K562 (cell line): Measurements from ENCODE around the gene RPS6KA2. TPM values are rescaled to one million over a fixed set of nuclear protein-coding genes. Genes with fewer than 3 reads are reported as not detected.
"Not testable (repeated sequence)": the region's sequence is repeated elsewhere in the genome, so short reads cannot be mapped to it uniquely, and the experiment has no call there.

Experiments used
- ATAC-seq: fragments of 200-7000 bp; cut with Tn5 transposase; 3 replicates; pipeline ENCODE4 v1.9.1; 2020; ENCODE audit warnings: moderate library complexity
- BruUV-seq: library from RNA; stranded (reverse); fragments of 400-500 nt; replicated peaks from 2 replicates; lab custom pipeline; 2021; lab: Mats Ljungman, UMichigan
- CTCF ChIA-PET: fragments of 300-600 bp; formaldehyde crosslinking; extraction: SDS; loops from one replicate; lab custom pipeline; 2021; ENCODE audit warnings: low intra/inter-chr PET ratio; lab: Yijun Ruan, JAX
- POLR2A ChIA-PET: fragments of 300-600, 350-650 bp; sonication (Branson Sonifier 250); formaldehyde crosslinking; extraction: SDS; loops from one replicate; lab custom pipeline; 2021; ENCODE audit warnings: antibody characterized with exemption, inconsistent platforms; lab: Yijun Ruan, JAX
- DNase-seq, 4 experiments: peaks; one replicate each; pipeline versions ENCODE4 v3.0.0 to v3.0.0-alpha.2; 2011 to 2018; ENCODE audit warnings: low spot score in 3 of 4, mixed read lengths in 3 of 4; ENCODE audit errors: extremely low read depth in 1 of 4
- FAIRE-seq: peaks from 2 replicates; lab custom pipeline; 2011; peaks lifted over from hg19 to GRCh38; lab: Jason Lieb, UNC
- H2AFZ ChIP-seq: 2 replicates; pipeline ENCODE4 v1.6.0; 2011; ENCODE audit warnings: low read depth, low read length, control low read depth, inconsistent platforms
- H3K27ac ChIP-seq: fragments of 200-600 bp; 3 replicates; pipeline ENCODE4 v1.8.0; 2011; ENCODE audit warnings: low read depth, mild to moderate bottlenecking, control low read depth, inconsistent platforms, low read length, moderate library complexity, mixed read lengths; ENCODE audit errors: extremely low read depth
- H3K27me3 ChIP-seq, 2 experiments: fragments of 300-600 bp in 1 of 2; 2 replicates in 1 of 2; 3 replicates in 1 of 2; pipeline versions ENCODE4 v1.6.0 to v1.8.0; 2011; ENCODE audit warnings: inconsistent platforms in 2 of 2, low read length in 2 of 2, mild to moderate bottlenecking in 1 of 2, mixed read lengths in 1 of 2, moderate library complexity in 1 of 2; ENCODE audit not compliant: control insufficient read depth in 2 of 2, insufficient read depth in 2 of 2
- H3K36me3 ChIP-seq: fragments of 300-600 bp; 3 replicates; pipeline ENCODE4 v1.8.0; 2011; ENCODE audit warnings: mild to moderate bottlenecking, low read length, inconsistent platforms; ENCODE audit not compliant: control insufficient read depth, insufficient read depth
- H3K4me1 ChIP-seq, 2 experiments: fragments of 200-600 bp in 1 of 2; replicated peaks in 1 of 2; 2 replicates in 1 of 2; 3 replicates in 1 of 2; pipeline versions ENCODE4 v1.5.1 to v1.8.0; 2011; ENCODE audit warnings: inconsistent platforms in 2 of 2, low read length in 2 of 2, mild to moderate bottlenecking in 1 of 2, mixed read lengths in 1 of 2, moderate library complexity in 1 of 2; ENCODE audit not compliant: control insufficient read depth in 2 of 2, insufficient read depth in 2 of 2
- H3K4me2 ChIP-seq: 2 replicates; pipeline ENCODE4 v1.6.1; 2011; ENCODE audit warnings: low read length, control low read depth, inconsistent platforms, mixed read lengths; ENCODE audit not compliant: insufficient read depth
- H3K4me3 ChIP-seq: fragments of 200-600 bp; sonication (generic), shearing (Covaris generic); 2 replicates; pipeline ENCODE4 v1.5.1; 2016; ENCODE audit warnings: control low read depth, inconsistent platforms
- H3K79me2 ChIP-seq: fragments of 200-600 bp; 3 replicates; pipeline ENCODE4 v1.8.0; 2011; ENCODE audit warnings: low read length, inconsistent platforms; ENCODE audit not compliant: control insufficient read depth, insufficient read depth
- H3K9ac ChIP-seq, 2 experiments: 2 replicates each; pipeline versions ENCODE4 v1.6.0 to v1.6.1; 2011; ENCODE audit warnings: low read depth in 2 of 2, low read length in 2 of 2, control low read depth in 1 of 2, inconsistent platforms in 1 of 2, mild to moderate bottlenecking in 1 of 2, mixed read lengths in 1 of 2; ENCODE audit not compliant: insufficient read depth in 1 of 2
- H3K9me1 ChIP-seq: one replicate; pipeline ENCODE4 v1.6.0; 2011; ENCODE audit warnings: inconsistent platforms, mild to moderate bottlenecking, low read length, moderate library complexity; ENCODE audit not compliant: control insufficient read depth, insufficient read depth
- H3K9me3 ChIP-seq: replicated peaks from 2 replicates; pipeline ENCODE4 v1.5.1; 2011; ENCODE audit warnings: low read depth, low read length, inconsistent platforms; ENCODE audit not compliant: control insufficient read depth, insufficient read depth
- H4K20me1 ChIP-seq: replicated peaks from 2 replicates; pipeline ENCODE4 v1.6.1; 2011; ENCODE audit warnings: low read length, inconsistent platforms, mixed read lengths; ENCODE audit not compliant: control insufficient read depth, insufficient read depth
- ESRRB ChIP-seq: fragments of 250-450 bp; sonication (Bioruptor Pico); IDR thresholded peaks from 2 replicates; pipeline ENCODE4 v1.5.0; 2020; ENCODE audit warnings: mild to moderate bottlenecking, moderate library complexity, borderline replicate concordance
- WGBS: fragments of 100-300 bp; shearing (Covaris generic); methylation state at CpG from one replicate; pipeline ENCODE4 v1.1.6; 2016; ENCODE audit warnings: low coverage, mixed read lengths; ENCODE audit not compliant: insufficient coverage; ENCODE audit errors: missing lambda C conversion rate; 5-methylcytosine and 5-hydroxymethylcytosine counted together
- in situ Hi-C: fragments of 300-500 bp; cut with MboI; formaldehyde crosslinking; loops from 4 replicates; pipeline ENCODE4 v1.15.0; 2018; ENCODE audit warnings: inconsistent platforms, mixed read lengths
- intact Hi-C: fragments of 100-400 bp; cut with micrococcal nuclease; formaldehyde crosslinking; loops from 2 replicates; pipeline ENCODE4 v1.14.2; 2022
- polyA plus RNA-seq, 8 experiments: library from polyadenylated mRNA; depleted of rRNA in 4 of 8; stranded (reverse) in 5 of 8; unstranded in 3 of 8; fragments of >200 nt; fragmentation: Nextera tagmentation in 2 of 8; fragmentation: Illumina TruSeq in 1 of 8; extraction: Ambion mirVana in 2 of 8; extraction: Trizol in 1 of 8; gene quantifications; 2 replicates each; pipeline versions ENCODE4 v1.2.1 to v1.2.3, GENCODE V29; 2011 to 2014; ENCODE audit warnings: inconsistent platforms in 1 of 8, missing spikeins in 1 of 8
- total RNA-seq, 7 experiments: library from RNA; depleted of rRNA in 6 of 7; stranded (reverse); fragments of >200 nt in 6 of 7; fragmentation: Illumina TruSeq in 2 of 7; extraction: Trizol in 2 of 7; gene quantifications; 2 replicates each; pipeline versions ENCODE4 v1.2.1 to v1.2.3, GENCODE V29; 2011 to 2021; ENCODE audit warnings: low replicate concordance in 1 of 7
- TF ChIP-seq, protein P1 (sequence below): fragments of 450-650 bp; formaldehyde crosslinking; IDR thresholded peaks from 2 replicates; pipeline ENCODE4 v1.4.0; 2020; ENCODE audit warnings: mild to moderate bottlenecking, mixed read lengths

The RPS6KA2 gene
- total and polyA plus RNA-seq, 9 of the 15 experiments (the other 6 are each of a cell fraction or from before 2014, with no cell fraction given), result 0.29 to 1.00 (median 0.53) TPM

DNA sequence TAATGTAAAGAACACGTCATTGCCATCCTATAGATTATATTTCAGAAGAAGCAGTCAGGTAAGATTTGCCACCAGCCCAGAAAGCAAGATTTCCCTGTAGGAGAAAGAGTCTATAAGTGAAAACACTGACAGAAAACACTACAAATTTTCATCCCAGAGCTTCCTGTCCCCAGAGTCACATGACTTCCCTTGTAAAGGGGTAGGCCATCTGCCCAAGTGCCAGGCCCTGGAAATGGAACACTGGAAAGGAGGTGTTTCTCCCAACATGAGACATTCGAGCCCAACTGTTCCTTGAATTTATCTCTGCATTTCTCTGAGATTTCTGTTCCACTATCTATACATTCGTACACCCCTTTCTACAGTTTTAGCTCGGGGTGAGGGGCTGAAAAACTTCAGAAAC is 87.5 kb downstream of the RPS6KA2 start:
- POLR2A ChIA-PET, result interaction anchor here (1.1 kb wide), 1 partner anchor 31 kb away, joined by 4 read pairs; no protein-coding TSS in a partner anchor
- ATAC-seq, result no peak
- WGBS, result 0% methylated on average over 4 of the region's 4 CpGs
- H3K79me2 ChIP-seq, result no peaks in the 10 kb centered on the region
- H3K27me3 ChIP-seq, result peaks cover 37 to 67% of the 10 kb centered on the region in 2 experiments
- in situ Hi-C loops, result no loop called here
- H3K9me1 ChIP-seq, result no peaks in the 10 kb centered on the region
- TF ChIP-seq ESRRB (CRISPR knock-in tag), result no peak
- TF ChIP-seq, protein P1, sequence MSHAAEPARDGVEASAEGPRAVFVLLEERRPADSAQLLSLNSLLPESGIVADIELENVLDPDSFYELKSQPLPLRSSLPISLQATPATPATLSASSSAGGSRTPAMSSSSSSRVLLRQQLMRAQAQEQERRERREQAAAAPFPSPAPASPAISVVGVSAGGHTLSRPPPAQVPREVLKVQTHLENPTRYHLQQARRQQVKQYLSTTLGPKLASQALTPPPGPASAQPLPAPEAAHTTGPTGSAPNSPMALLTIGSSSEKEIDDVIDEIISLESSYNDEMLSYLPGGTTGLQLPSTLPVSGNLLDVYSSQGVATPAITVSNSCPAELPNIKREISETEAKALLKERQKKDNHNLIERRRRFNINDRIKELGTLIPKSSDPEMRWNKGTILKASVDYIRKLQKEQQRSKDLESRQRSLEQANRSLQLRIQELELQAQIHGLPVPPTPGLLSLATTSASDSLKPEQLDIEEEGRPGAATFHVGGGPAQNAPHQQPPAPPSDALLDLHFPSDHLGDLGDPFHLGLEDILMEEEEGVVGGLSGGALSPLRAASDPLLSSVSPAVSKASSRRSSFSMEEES (CRISPR knock-in tag), result peak; percentile 71
- TF ChIP-seq, all 486 proteins: peak for 1
- intact Hi-C loops, result no loop called here
- Histone ChIP-seq H3K27ac (no peak overlapping the region), H3K4me2 (no peak overlapping the region), H3K4me1 (no peaks in the 10 kb centered on the region; a peak in 1 of 5 replicates), H3K9me3 (no peaks in the 10 kb centered on the region), H4K20me1 (no peaks in the 10 kb centered on the region), H3K36me3 (no peaks in the 10 kb centered on the region), H3K9ac (no peak overlapping the region), H2AFZ (no peak overlapping the region), H3K4me3 (no peak overlapping the region)
- BruUV-seq, result no TSS peak
- FAIRE-seq (no peak), DNase-seq (no peak)
- CTCF ChIA-PET, result no interaction called here

DNA sequence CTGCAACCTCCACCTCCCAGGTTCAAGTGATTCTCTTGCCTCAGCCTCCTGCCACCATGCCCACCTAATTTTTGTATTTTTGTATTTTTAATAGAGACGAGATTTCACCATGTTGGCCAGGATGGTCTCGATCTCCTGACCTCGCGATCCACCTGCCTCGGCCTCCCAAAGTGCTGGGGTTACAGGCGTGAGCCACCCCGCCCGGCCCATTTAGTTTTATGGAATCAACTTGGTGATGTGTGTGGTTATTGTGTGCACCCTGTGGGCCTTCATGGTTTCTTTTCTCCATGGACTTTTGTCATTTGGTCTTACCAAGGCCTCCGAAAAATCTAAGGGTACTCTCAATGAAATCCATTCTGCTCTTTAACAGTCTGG is 88.1 kb downstream of the RPS6KA2 start:
- H3K4me2 ChIP-seq, H3K9ac ChIP-seq, CTCF ChIA-PET, H4K20me1 ChIP-seq, H3K9me1 ChIP-seq, H3K36me3 ChIP-seq, DNase-seq, H3K4me1 ChIP-seq, H3K79me2 ChIP-seq, in situ Hi-C loops, intact Hi-C loops, ATAC-seq, BruUV-seq, H3K27ac ChIP-seq, FAIRE-seq, H3K4me3 ChIP-seq, H3K9me3 ChIP-seq, H2AFZ ChIP-seq: not testable (repeated sequence)
- POLR2A ChIA-PET, result interaction anchor here (1.1 kb wide), 1 partner anchor 30 kb away, joined by 4 read pairs; no protein-coding TSS in a partner anchor
- peaks cover 38 to 65% of the 10 kb centered on the region in 2 experiments for H3K27me3 ChIP-seq
- WGBS, result under 1% methylated on average over 9 of the region's 9 CpGs
